GM19328 (cell line): ENCODE measurements around the gene TIGD6.
"Not testable (repeated sequence)": the region's sequence is repeated elsewhere in the genome, so short reads cannot be mapped to it uniquely, and the experiment has no call there.

Experiments
- ATAC-seq: cut with Tn5 transposase; IDR thresholded peaks from one replicate; pipeline ENCODE4 v1.9.1; 2021; ENCODE audit warnings: mild to moderate bottlenecking, moderate library complexity; ENCODE audit not compliant: unreplicated experiment

The TIGD6 gene

GRCh38 chr5:150000256-150000989 is at the start of gene TIGD6, which contains the start of gene HMGXB3:
Gene TIGD6, minus strand, starts transcription at chr5:150000654. Its CDS starts 4,306 bp downstream, at chr5:149996348.
Gene HMGXB3, plus strand, starts transcription at chr5:150000739. Its CDS starts 4,114 bp downstream, at chr5:150004853.
- ATAC-seq: peak; percentile 83

- ATAC-seq: no peak
Measured at GRCh38 chr5:150046031-150046430, 45.6 kb upstream of the TIGD6 start.

- ATAC-seq: no peak
Measured at GRCh38 chr5:150045549-150045948, 45.1 kb upstream of the TIGD6 start.

GRCh38 chr5:150044712-150045111 is 44.3 kb upstream of the TIGD6 start:
- ATAC-seq: no peak

- ATAC-seq: no peak
Measured at GRCh38 chr5:150044329-150044681, 43.9 kb upstream of the TIGD6 start.

GRCh38 chr5:150043657-150044328 is 43.3 kb upstream of the TIGD6 start:
- ATAC-seq: no peak

- no peak for ATAC-seq
Measured at GRCh38 chr5:150042459-150042858, 42.0 kb upstream of the TIGD6 start.

GRCh38 chr5:150038547-150038946 is 38.1 kb upstream of the TIGD6 start:
- no peak for ATAC-seq

GRCh38 chr5:150036513-150036912 is 36.1 kb upstream of the TIGD6 start:
- no peak for ATAC-seq

GRCh38 chr5:150035139-150035895 is 34.9 kb upstream of the TIGD6 start:
- ATAC-seq: peak; percentile 92

- no peak for ATAC-seq
Measured at GRCh38 chr5:150034662-150035061, 34.2 kb upstream of the TIGD6 start.

GRCh38 chr5:150033334-150033733 is 32.9 kb upstream of the TIGD6 start:
- ATAC-seq: no peak

GRCh38 chr5:150028047-150028446 is 27.6 kb upstream of the TIGD6 start:
- ATAC-seq: not testable (repeated sequence)

- ATAC-seq: no peak
Measured at GRCh38 chr5:150026682-150027172, 26.3 kb upstream of the TIGD6 start.

- no peak for ATAC-seq
Measured at GRCh38 chr5:150024346-150024984, 24.0 kb upstream of the TIGD6 start.

- ATAC-seq: no peak
Measured at GRCh38 chr5:150023136-150023535, 22.7 kb upstream of the TIGD6 start.

GRCh38 chr5:150022681-150023080 is 22.2 kb upstream of the TIGD6 start:
- no peak for ATAC-seq

- no peak for ATAC-seq
Measured at GRCh38 chr5:150022158-150022531, 21.7 kb upstream of the TIGD6 start.

- ATAC-seq: no peak
Measured at GRCh38 chr5:150021491-150022157, 21.2 kb upstream of the TIGD6 start.

- ATAC-seq: no peak
Measured at GRCh38 chr5:150020249-150020648, 19.8 kb upstream of the TIGD6 start.
